PC-9 (cell line): ENCODE data around the gene PRKRA.

Experiments
- EZH2 ChIP-seq: fragments of 200-600 bp; sonication (generic); IDR thresholded peaks from 2 replicates; pipeline ENCODE4 v1.8.0; 2017; ENCODE audit warnings: antibody characterized with exemption, low read depth
- TF ChIP-seq, protein P1 (sequence below): fragments of 200-600 bp; sonication (generic); conservative IDR thresholded peaks from 2 replicates; pipeline ENCODE4 v1.6.1; 2017; ENCODE audit warnings: mixed run types, antibody characterized with exemption, mild to moderate bottlenecking, moderate library complexity

DNA sequence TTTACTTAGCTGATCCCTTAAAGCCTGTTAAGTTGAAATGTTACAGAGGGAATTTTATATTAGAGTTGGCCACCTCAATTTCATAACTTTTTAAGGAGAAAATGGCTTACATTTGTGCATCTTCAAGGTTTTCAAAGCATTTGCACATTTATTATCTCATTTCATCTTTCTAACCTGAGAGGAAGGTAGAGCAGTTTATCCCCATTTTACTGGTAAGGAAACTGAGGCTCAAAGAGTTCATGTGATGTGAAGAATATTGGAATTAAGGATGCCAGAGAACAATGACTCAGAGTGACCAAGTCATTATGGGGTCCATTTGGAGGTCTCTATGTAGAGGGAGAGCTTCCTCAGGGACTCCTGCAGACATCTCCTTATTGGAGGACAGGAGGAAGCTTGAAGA is 35.0 kb downstream of the PRKRA start:
- TF ChIP-seq, protein P1, sequence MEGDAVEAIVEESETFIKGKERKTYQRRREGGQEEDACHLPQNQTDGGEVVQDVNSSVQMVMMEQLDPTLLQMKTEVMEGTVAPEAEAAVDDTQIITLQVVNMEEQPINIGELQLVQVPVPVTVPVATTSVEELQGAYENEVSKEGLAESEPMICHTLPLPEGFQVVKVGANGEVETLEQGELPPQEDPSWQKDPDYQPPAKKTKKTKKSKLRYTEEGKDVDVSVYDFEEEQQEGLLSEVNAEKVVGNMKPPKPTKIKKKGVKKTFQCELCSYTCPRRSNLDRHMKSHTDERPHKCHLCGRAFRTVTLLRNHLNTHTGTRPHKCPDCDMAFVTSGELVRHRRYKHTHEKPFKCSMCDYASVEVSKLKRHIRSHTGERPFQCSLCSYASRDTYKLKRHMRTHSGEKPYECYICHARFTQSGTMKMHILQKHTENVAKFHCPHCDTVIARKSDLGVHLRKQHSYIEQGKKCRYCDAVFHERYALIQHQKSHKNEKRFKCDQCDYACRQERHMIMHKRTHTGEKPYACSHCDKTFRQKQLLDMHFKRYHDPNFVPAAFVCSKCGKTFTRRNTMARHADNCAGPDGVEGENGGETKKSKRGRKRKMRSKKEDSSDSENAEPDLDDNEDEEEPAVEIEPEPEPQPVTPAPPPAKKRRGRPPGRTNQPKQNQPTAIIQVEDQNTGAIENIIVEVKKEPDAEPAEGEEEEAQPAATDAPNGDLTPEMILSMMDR: no peak
- no peak for TF ChIP-seq EZH2
